MM.1S (cell line): ENCODE measurements around the gene ZNF827.

Experiments
- EZH2 ChIP-seq: fragments of 300-600 bp; sonication (generic); optimal IDR thresholded peaks from 2 replicates; pipeline ENCODE3; 2017; ENCODE audit warnings: low read depth, mild to moderate bottlenecking, antibody characterized with exemption, low read length, mixed read lengths
- EZH2phosphoT487 ChIP-seq: fragments of 300-600 bp; sonication (generic); IDR thresholded peaks from 2 replicates; pipeline ENCODE4 v1.6.1; 2018; ENCODE audit warnings: antibody characterized with exemption, low read length
- TF ChIP-seq, protein P1 (sequence below): fragments of 300-600 bp; sonication (generic); IDR thresholded peaks from 2 replicates; pipeline ENCODE4 v1.5.1; 2016; ENCODE audit warnings: antibody characterized with exemption, low read length, mixed read lengths

DNA sequence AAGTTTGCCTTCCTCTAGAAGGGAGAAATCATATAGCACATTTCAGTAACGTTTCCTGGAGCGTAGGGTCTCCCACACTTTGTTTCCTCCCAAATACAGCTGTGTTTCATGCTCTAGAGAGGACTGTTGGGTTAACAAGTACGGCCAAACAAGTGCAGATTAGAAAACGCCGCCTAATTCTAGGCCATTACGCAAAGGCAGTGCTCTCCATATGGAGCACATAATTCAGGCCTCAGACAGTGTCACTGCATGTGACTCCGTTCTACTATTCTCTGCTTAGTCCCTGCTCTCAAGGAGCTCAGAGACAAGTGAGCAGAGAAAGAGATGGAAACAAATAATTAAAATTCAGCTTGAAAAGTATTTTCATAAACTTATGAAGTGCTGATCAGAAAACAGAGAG, 11.6 kb downstream of the ZNF827 start:
- TF ChIP-seq, protein P1, sequence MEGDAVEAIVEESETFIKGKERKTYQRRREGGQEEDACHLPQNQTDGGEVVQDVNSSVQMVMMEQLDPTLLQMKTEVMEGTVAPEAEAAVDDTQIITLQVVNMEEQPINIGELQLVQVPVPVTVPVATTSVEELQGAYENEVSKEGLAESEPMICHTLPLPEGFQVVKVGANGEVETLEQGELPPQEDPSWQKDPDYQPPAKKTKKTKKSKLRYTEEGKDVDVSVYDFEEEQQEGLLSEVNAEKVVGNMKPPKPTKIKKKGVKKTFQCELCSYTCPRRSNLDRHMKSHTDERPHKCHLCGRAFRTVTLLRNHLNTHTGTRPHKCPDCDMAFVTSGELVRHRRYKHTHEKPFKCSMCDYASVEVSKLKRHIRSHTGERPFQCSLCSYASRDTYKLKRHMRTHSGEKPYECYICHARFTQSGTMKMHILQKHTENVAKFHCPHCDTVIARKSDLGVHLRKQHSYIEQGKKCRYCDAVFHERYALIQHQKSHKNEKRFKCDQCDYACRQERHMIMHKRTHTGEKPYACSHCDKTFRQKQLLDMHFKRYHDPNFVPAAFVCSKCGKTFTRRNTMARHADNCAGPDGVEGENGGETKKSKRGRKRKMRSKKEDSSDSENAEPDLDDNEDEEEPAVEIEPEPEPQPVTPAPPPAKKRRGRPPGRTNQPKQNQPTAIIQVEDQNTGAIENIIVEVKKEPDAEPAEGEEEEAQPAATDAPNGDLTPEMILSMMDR, result no peak
- TF ChIP-seq EZH2 (no peak), EZH2phosphoT487 (no peak)
